HCT116 (cell line): ENCODE measurements around the gene DGKB. TPM values are rescaled to one million over a fixed set of nuclear protein-coding genes. Genes with fewer than 3 reads are reported as not detected.

ENCODE experiments used
- ATAC-seq: fragments of 200-7000 bp; cut with Tn5 transposase; 2 replicates; pipeline ENCODE4 v1.9.1; 2020; ENCODE audit warnings: mild to moderate bottlenecking, moderate library complexity
- BruUV-seq: library from RNA; stranded (reverse); fragments of 400-500 nt; replicated peaks from 2 replicates; lab custom pipeline; 2021; lab: Mats Ljungman, UMichigan
- CTCF ChIA-PET: fragments of 300-600 bp; sonication (Branson Sonifier 250); formaldehyde crosslinking; loops from one replicate; lab custom pipeline; 2021; ENCODE audit warnings: antibody characterized with exemption; lab: Charles Lee
- POLR2A ChIA-PET: fragments of 300-600, 350-600 bp; sonication (Branson Sonifier 250); formaldehyde crosslinking; loops from one replicate; lab custom pipeline; 2021; ENCODE audit warnings: antibody characterized with exemption; lab: Charles Lee
- RAD21 ChIA-PET, 2 experiments: fragments of 300-600 bp; sonication (Branson Sonifier 250); formaldehyde crosslinking; loops; one replicate each; lab custom pipeline; 2023; ENCODE audit warnings: low total read pairs in 2 of 2; ENCODE audit not compliant: uncharacterized antibody in 2 of 2, unreplicated experiment in 2 of 2, low non-redundant PET in 1 of 2; lab: Charles Lee
- DNase-seq: peaks from one replicate; pipeline ENCODE4 v3.0.0-alpha.2; 2010; ENCODE audit warnings: low read depth, low spot score
- H2AFZ ChIP-seq: fragments of 200-600 bp; shearing (Covaris generic), sonication (generic); 2 replicates; pipeline ENCODE4 v1.6.1; 2017; ENCODE audit warnings: low read depth, mixed run types, mixed read lengths, antibody characterized with exemption, low read length; ENCODE audit not compliant: poor library complexity, severe bottlenecking
- H3K27ac ChIP-seq: 2 replicates; pipeline ENCODE4 v1.5.1; 2012; ENCODE audit warnings: low read depth, low read length
- H3K27me3 ChIP-seq: fragments of 200-600 bp; sonication (generic); 2 replicates; pipeline ENCODE4 v1.6.1; 2016; ENCODE audit warnings: mixed run types, low read length, mixed read lengths; ENCODE audit not compliant: insufficient read depth
- H3K36me3 ChIP-seq, 2 experiments: fragments of 200-500 bp in 1 of 2; fragments of 200-600 bp in 1 of 2; sonication (Bioruptor generic) in 1 of 2; sonication (generic) in 1 of 2; 2 replicates each; pipeline versions ENCODE4 v1.5.1 to v1.6.1; 2014 to 2016; ENCODE audit warnings: low read length in 2 of 2, inconsistent platforms in 1 of 2, mixed read lengths in 1 of 2, mixed run types in 1 of 2; ENCODE audit not compliant: insufficient read depth in 2 of 2, control insufficient read depth in 1 of 2
- H3K4me1 ChIP-seq, 2 experiments: fragments of 200-600 bp in 1 of 2; sonication (generic) in 1 of 2; 2 replicates each; pipeline versions ENCODE4 v1.5.1 to v1.6.1; 2012 to 2017; ENCODE audit warnings: low read length in 2 of 2, inconsistent platforms in 1 of 2, mild to moderate bottlenecking in 1 of 2, mixed read lengths in 1 of 2, mixed run types in 1 of 2, moderate library complexity in 1 of 2; ENCODE audit not compliant: insufficient read depth in 2 of 2, control insufficient read depth in 1 of 2
- H3K4me2 ChIP-seq: fragments of 200-600 bp; sonication (generic); 2 replicates; pipeline ENCODE4 v1.6.1; 2017; ENCODE audit warnings: mixed run types, low read length, mixed read lengths
- H3K4me3 ChIP-seq, 2 experiments: fragments of 200-600 bp in 1 of 2; sonication (generic) in 1 of 2; replicated peaks in 1 of 2; 2 replicates each; pipeline ENCODE4 v1.5.1; 2011 to 2016; ENCODE audit warnings: low read length in 2 of 2, control low read depth in 1 of 2, low read depth in 1 of 2, mild to moderate bottlenecking in 1 of 2, mixed read lengths in 1 of 2, mixed run types in 1 of 2
- H3K79me2 ChIP-seq: fragments of 200-600 bp; sonication (generic); 2 replicates; pipeline ENCODE4 v1.6.1; 2017; ENCODE audit warnings: mild to moderate bottlenecking, mixed run types, low read length, moderate library complexity, mixed read lengths; ENCODE audit not compliant: insufficient read depth
- H3K9ac ChIP-seq: fragments of 200-600 bp; sonication (generic); 2 replicates; pipeline ENCODE4 v1.6.1; 2016; ENCODE audit warnings: low read length, mixed read lengths
- H3K9me2 ChIP-seq: fragments of 200-600 bp; sonication (generic), shearing (Covaris generic); 2 replicates; pipeline ENCODE4 v1.6.1; 2017; ENCODE audit warnings: mixed run types, mild to moderate bottlenecking, moderate library complexity; ENCODE audit not compliant: insufficient read depth
- H3K9me3 ChIP-seq, 2 experiments: fragments of 200-500 bp in 1 of 2; fragments of 200-600 bp in 1 of 2; sonication (Bioruptor generic) in 1 of 2; sonication (generic) in 1 of 2; 2 replicates each; pipeline ENCODE4 v1.6.1; 2014 to 2017; ENCODE audit warnings: low read length in 2 of 2, mixed read lengths in 2 of 2, inconsistent platforms in 1 of 2, low read depth in 1 of 2, mild to moderate bottlenecking in 1 of 2, mixed run types in 1 of 2, moderate library complexity in 1 of 2; ENCODE audit not compliant: control insufficient read depth in 1 of 2, insufficient read depth in 1 of 2
- H4K20me1 ChIP-seq: fragments of 200-600 bp; sonication (generic), shearing (Covaris generic); 2 replicates; pipeline ENCODE4 v1.6.1; 2017; ENCODE audit warnings: mixed run types, mild to moderate bottlenecking, moderate library complexity; ENCODE audit not compliant: insufficient read depth
- CTCF ChIP-seq, 3 experiments: fragments of 200-600 bp in 1 of 3; sonication (generic) in 1 of 3; IDR thresholded peaks in 2 of 3; conservative IDR thresholded peaks in 1 of 3; 2 replicates each; pipeline ENCODE4 v1.5.1; 2012 to 2017; ENCODE audit warnings: low read depth in 2 of 3, low read length in 2 of 3, antibody characterized with exemption in 1 of 3, borderline replicate concordance in 1 of 3, control low read depth in 1 of 3, mild to moderate bottlenecking in 1 of 3, mixed read lengths in 1 of 3, mixed run types in 1 of 3, moderate library complexity in 1 of 3; ENCODE audit not compliant: insufficient read depth in 1 of 3
- ELF1 ChIP-seq: IDR thresholded peaks from 2 replicates; pipeline ENCODE4 v1.6.1; 2012; ENCODE audit warnings: low read depth, borderline replicate concordance
- MAX ChIP-seq: IDR thresholded peaks from 2 replicates; pipeline ENCODE4 v1.6.1; 2012
- POLR2A ChIP-seq: IDR thresholded peaks from 2 replicates; pipeline ENCODE4 v1.7.0; 2011; ENCODE audit warnings: borderline replicate concordance; ENCODE audit not compliant: insufficient read depth, insufficient read length; ENCODE audit errors: extremely low read depth
- POLR2AphosphoS5 ChIP-seq: IDR thresholded peaks from 2 replicates; pipeline ENCODE4 v1.6.1; 2011; ENCODE audit warnings: mild to moderate bottlenecking, low read depth, low read length, moderate library complexity
- ZBTB33 ChIP-seq: IDR thresholded peaks from 2 replicates; pipeline ENCODE4 v1.6.1; 2011; ENCODE audit warnings: mild to moderate bottlenecking, low read length, moderate library complexity; ENCODE audit not compliant: insufficient replicate concordance; ENCODE audit errors: extremely low read depth
- ZFX ChIP-seq: fragments of 450-650 bp; IDR thresholded peaks from 2 replicates; pipeline ENCODE4 v1.6.1; 2017
- intact Hi-C: fragments of 100-400 bp; cut with micrococcal nuclease; formaldehyde crosslinking; loops from 2 replicates; pipeline ENCODE4 v1.10.0; 2022
- total RNA-seq: library from RNA; stranded (reverse); gene quantifications from one replicate; pipeline ENCODE4 v1.2.1, GENCODE V29; 2021; ENCODE audit not compliant: unreplicated experiment

DGKB gene
- total RNA-seq, 1 experiment from 2014 or later, result 0.05 TPM

DNA sequence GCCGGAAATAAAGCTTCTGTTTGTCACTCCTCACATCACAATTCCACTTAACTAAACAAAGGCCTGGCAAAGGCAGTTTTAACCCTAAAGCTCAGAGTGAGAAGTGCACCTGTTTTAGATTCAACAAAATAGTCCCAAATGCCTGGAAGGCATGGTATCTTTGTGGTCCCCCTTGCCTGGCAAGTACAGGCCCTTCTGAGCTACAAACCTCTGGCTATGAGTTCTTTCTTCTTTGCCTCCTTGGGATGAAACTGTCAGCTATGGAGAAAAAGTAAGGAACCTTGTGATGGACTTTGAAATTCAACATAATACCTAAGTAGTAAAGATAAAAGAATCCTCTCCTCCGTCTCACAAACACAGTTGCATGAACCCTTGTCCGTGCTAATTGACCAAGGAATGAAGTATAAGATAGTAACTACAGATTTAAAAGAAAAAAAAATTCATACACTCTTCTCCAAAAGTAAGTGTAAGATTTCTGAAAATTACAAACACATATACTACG lies 668.6 kb downstream of the DGKB start:
- Histone ChIP-seq H3K9me3 (no peaks in the 10 kb centered on the region), H3K4me1 (no peaks in the 10 kb centered on the region; a peak in 1 of 4 replicates), H3K79me2 (no peaks in the 10 kb centered on the region), H3K36me3 (no peaks in the 10 kb centered on the region), H4K20me1 (no peaks in the 10 kb centered on the region), H3K4me3 (no peak overlapping the region), H3K4me2 (no peak overlapping the region), H3K27me3 (no peaks in the 10 kb centered on the region), H2AFZ (no peak overlapping the region), H3K9ac (no peak overlapping the region), H3K9me2 (no peaks in the 10 kb centered on the region), H3K27ac (no peak overlapping the region)
- ChIA-PET POLR2A (no interaction called here), CTCF (no interaction called here), RAD21 (no interaction called here)
- ATAC-seq, result no peak
- no TSS peak for BruUV-seq
- no peak for DNase-seq
- intact Hi-C loops, result no loop called here
- TF ChIP-seq ELF1, result no peak
- no peak for TF ChIP-seq ZFX
- no peak for TF ChIP-seq MAX
- TF ChIP-seq POLR2AphosphoS5, result no peak
- TF ChIP-seq CTCF (IDR thresholded peaks at IDR 0.05 in 2 of 3, conservative IDR thresholded peaks at IDR 0.05 in 1 of 3; ENCODE audit: borderline replicate concordance in 1 of 3, insufficient read depth in 1 of 3, low read depth in 2 of 3, low read length in 2 of 3), result no peak
- no peak for TF ChIP-seq POLR2A
- no peak for TF ChIP-seq ZBTB33
